ENCODE measurements around the gene MAU2. TPM values are rescaled to one million over a fixed set of nuclear protein-coding genes. Genes with fewer than 3 reads are reported as not detected.

Gene MAU2
- total RNA-seq, 1 donor from 2014 or later: 55.2 TPM

- Histone ChIP-seq H3K9me3 (no peaks in the 10 kb centered on the region), H3K4me1 (no peaks in the 10 kb centered on the region), H3K36me3 (peaks cover 6 to 85% of the 10 kb centered on the region in 2 donors), H3K4me3 (no peak overlapping the region), H3K27ac (no peak overlapping the region), H3K27me3 (no peaks in the 10 kb centered on the region)
- no peak for DNase-seq (ENCODE audit: extremely low spot score in 2 of 2)
- no peak for TF ChIP-seq POLR2A (IDR thresholded peaks at IDR 0.05)
- TF ChIP-seq CTCF (IDR thresholded peaks at IDR 0.05): no peak
- TF ChIP-seq POLR2AphosphoS5 (IDR thresholded peaks at IDR 0.05; ENCODE audit: insufficient read depth in 1 of 2, low read depth in 1 of 2): no peak
- intact Hi-C loops (cut with DNase I): no loop called here
Observed at GRCh38 chr19:19343762-19344161, 23.1 kb downstream of the MAU2 start.

GRCh38 chr19:19345232-19345631 lies 24.6 kb downstream of the MAU2 start:
- Histone ChIP-seq H3K36me3 (peaks cover 0 to 86% of the 10 kb centered on the region in 2 donors), H3K9me3 (no peaks in the 10 kb centered on the region), H3K4me3 (no peak overlapping the region), H3K27ac (no peak overlapping the region), H3K4me1 (no peaks in the 10 kb centered on the region), H3K27me3 (no peaks in the 10 kb centered on the region)
- TF ChIP-seq CTCF (IDR thresholded peaks at IDR 0.05) (no peak), POLR2A (IDR thresholded peaks at IDR 0.05) (no peak), POLR2AphosphoS5 (IDR thresholded peaks at IDR 0.05; ENCODE audit: insufficient read depth in 1 of 2, low read depth in 1 of 2) (no peak)
- intact Hi-C loops (cut with DNase I): no loop called here
- DNase-seq (ENCODE audit: extremely low spot score in 2 of 2): no peak

GRCh38 chr19:19345970-19346369 lies 25.3 kb downstream of the MAU2 start:
- Histone ChIP-seq H3K27me3 (no peaks in the 10 kb centered on the region), H3K9me3 (no peaks in the 10 kb centered on the region), H3K4me3 (no peak overlapping the region), H3K36me3 (peaks cover 0 to 85% of the 10 kb centered on the region in 2 donors), H3K27ac (no peak overlapping the region), H3K4me1 (no peaks in the 10 kb centered on the region)
- TF ChIP-seq CTCF (IDR thresholded peaks at IDR 0.05) (no peak), POLR2AphosphoS5 (IDR thresholded peaks at IDR 0.05; ENCODE audit: insufficient read depth in 1 of 2, low read depth in 1 of 2) (no peak), POLR2A (IDR thresholded peaks at IDR 0.05) (no peak)
- DNase-seq (ENCODE audit: extremely low spot score in 2 of 2): no peak
- intact Hi-C loops (cut with DNase I): no loop called here

GRCh38 chr19:19347401-19348110 lies 26.9 kb downstream of the MAU2 start:
- no peaks in the 10 kb centered on the region for H3K9me3 ChIP-seq
- DNase-seq (ENCODE audit: extremely low spot score in 2 of 2): no peak

More at GRCh38 chr19:19347401-19348110, 26.9 kb downstream of the MAU2 start:
- intact Hi-C loops (cut with DNase I): no loop called here
- no peak overlapping the region for H3K27ac ChIP-seq
- peaks cover 0 to 85% of the 10 kb centered on the region in 2 donors for H3K36me3 ChIP-seq
- H3K4me3 ChIP-seq: no peak overlapping the region
- H3K27me3 ChIP-seq: no peaks in the 10 kb centered on the region
- H3K4me1 ChIP-seq: no peaks in the 10 kb centered on the region
- TF ChIP-seq CTCF (IDR thresholded peaks at IDR 0.05) (no peak), POLR2AphosphoS5 (IDR thresholded peaks at IDR 0.05; ENCODE audit: insufficient read depth in 1 of 2, low read depth in 1 of 2) (no peak), POLR2A (IDR thresholded peaks at IDR 0.05) (no peak)
